ENCODE data around the gene DAZAP1. TPM values are rescaled to one million over a fixed set of nuclear protein-coding genes. Genes with fewer than 3 reads are reported as not detected.

Gene DAZAP1
- total RNA-seq: 100 to 1,000 TPM; 154 to 179 TPM
- polyA plus RNA-seq (2013, experiment 1 of 2): 94.3 TPM
- polyA plus RNA-seq (2013, experiment 2 of 2): 85.7 TPM
- long read RNA-seq, experiment 1, transcript DAZAP1-208 (1 exons, 3,642 nt): minor isoform, 8 of 70 reads
- long read RNA-seq, experiment 1, transcript DAZAP1-201 (12 exons, 2,160 nt): major isoform, 11 of 70 reads
- long read RNA-seq, experiment 1, transcript DAZAP1-203 (5 exons, 3,943 nt): minor isoform, 10 of 70 reads
- long read RNA-seq, experiment 1, partial matches to known transcripts: 25 of 70 reads
- long read RNA-seq, experiment 1, other reads (novel, unspliced or antisense): 9 of 70 reads
- long read RNA-seq, experiment 2, transcript DAZAP1-211 (12 exons, 2,157 nt): minor isoform, 16 of 119 reads
- long read RNA-seq, experiment 2, transcript DAZAP1-205 (12 exons, 2,086 nt): minor isoform, 16 of 119 reads
- long read RNA-seq, experiment 2, transcript DAZAP1-201 (12 exons, 2,160 nt): major isoform, 49 of 119 reads
- long read RNA-seq, experiment 2, partial matches to known transcripts: 6 of 119 reads
- long read RNA-seq, experiment 2, other reads (novel, unspliced or antisense): 25 of 119 reads
- long read RNA-seq, experiment 3, transcript DAZAP1-201 (12 exons, 2,160 nt): major isoform, 6 of 23 reads
- long read RNA-seq, experiment 3, partial matches to known transcripts: 7 of 23 reads
- long read RNA-seq, experiment 3, other reads (novel, unspliced or antisense): 5 of 23 reads
- long read RNA-seq, experiment 4, transcript DAZAP1-208 (1 exons, 3,642 nt): major isoform, 12 of 23 reads
- long read RNA-seq, experiment 4, transcript DAZAP1-201 (12 exons, 2,160 nt): minor isoform, 7 of 23 reads
- long read RNA-seq, experiment 4, partial matches to known transcripts: 1 of 23 reads
- long read RNA-seq, experiment 4, other reads (novel, unspliced or antisense): 2 of 23 reads

DNA sequence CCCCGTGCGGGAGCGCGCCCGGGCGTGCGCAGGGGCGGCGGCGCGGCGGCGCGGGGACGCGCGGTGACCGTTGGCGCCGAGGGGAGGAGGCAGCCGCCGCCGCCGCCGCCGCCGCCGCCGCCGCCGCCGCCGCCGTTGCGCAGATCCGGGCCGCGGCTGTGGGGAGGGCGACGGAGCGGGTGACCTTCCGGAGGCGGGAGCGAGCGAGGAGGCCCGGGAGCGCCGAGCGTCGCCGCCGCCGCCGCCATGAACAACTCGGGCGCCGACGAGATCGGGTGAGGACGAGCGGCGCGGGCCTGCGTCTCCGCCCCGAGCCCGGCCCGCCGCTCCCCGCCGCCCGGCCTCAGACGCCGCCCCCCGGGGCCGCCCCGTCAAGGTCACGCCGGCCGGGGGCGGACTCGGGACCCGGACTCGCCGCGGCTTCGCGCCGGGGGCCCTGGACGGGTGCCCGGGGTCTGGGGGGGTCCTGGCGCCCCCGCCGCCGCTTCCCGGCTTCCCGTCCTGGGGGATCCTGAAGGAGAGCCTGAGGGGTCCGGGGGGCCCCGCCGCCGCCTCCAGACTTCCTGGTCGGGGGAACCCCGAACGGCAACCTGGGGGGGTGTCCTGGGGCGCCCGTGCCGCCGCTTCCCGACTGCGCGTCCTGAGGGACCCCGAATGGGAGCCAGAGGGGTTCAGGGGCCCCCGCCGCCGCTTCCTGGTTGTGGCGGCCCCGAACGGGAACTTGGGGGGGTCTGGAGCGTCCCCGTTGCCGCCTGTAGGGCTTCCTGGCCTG, at the start of gene DAZAP1:
Gene DAZAP1 (plus strand): TSS at position 59 of the 772 bp plus-strand sequence. CDS start 188 bp downstream, at position 247.
- H3K27ac Mint-ChIP-seq: no peak within 1 kb of the TSS
- TF ChIP-seq, protein P1, sequence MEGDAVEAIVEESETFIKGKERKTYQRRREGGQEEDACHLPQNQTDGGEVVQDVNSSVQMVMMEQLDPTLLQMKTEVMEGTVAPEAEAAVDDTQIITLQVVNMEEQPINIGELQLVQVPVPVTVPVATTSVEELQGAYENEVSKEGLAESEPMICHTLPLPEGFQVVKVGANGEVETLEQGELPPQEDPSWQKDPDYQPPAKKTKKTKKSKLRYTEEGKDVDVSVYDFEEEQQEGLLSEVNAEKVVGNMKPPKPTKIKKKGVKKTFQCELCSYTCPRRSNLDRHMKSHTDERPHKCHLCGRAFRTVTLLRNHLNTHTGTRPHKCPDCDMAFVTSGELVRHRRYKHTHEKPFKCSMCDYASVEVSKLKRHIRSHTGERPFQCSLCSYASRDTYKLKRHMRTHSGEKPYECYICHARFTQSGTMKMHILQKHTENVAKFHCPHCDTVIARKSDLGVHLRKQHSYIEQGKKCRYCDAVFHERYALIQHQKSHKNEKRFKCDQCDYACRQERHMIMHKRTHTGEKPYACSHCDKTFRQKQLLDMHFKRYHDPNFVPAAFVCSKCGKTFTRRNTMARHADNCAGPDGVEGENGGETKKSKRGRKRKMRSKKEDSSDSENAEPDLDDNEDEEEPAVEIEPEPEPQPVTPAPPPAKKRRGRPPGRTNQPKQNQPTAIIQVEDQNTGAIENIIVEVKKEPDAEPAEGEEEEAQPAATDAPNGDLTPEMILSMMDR (conservative IDR thresholded peaks at IDR 0.05): no peak

DNA sequence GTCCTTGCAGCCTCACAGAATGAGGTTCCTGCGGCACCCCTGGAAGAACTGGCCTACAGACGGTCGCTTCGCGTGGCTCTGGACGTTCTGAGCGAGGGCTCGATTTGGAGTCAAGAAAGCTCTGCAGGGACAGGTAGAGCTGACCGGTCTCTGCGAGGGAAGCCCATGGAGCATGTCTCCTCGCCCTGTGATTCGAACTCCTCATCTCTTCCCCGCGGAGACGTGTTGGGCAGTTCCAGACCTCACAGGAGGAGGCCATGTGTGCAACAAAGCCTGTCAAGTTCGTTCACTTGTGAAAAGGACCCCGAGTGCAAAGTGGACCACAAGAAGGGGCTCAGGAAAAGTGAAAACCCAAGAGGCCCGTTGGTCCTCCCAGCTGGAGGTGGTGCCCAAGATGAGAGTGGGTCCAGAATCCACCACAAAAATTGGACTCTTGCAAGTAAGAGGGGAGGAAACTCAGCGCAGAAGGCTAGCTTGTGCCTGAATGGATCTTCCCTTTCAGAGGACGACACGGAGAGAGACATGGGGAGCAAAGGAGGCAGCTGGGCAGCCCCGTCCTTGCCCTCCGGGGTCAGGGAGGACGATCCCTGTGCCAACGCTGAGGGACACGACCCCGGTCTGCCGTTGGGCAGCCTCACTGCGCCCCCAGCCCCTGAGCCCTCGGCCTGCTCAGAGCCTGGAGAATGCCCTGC, 47.1 kb upstream of the DAZAP1 start:
- peaks cover 81% of the 10 kb centered on the region for H3K36me3 Mint-ChIP-seq (ENCODE audit: low read depth)

More for the DNA sequence above, at the start of gene DAZAP1:
- peak within 1 kb of the TSS; percentile 89 for H3K4me3 Mint-ChIP-seq
- no peaks in the 10 kb centered on the region for H3K9me3 ChIP-seq (ENCODE audit: control insufficient read depth, low read length)
- H3K27me3 ChIP-seq (ENCODE audit: control insufficient read depth, insufficient read depth, low read length, poor library complexity, severe bottlenecking): no peaks in the 10 kb centered on the region
- H3K4me3 ChIP-seq (ENCODE audit: low read length): peak within 1 kb of the TSS; percentile 93
- H3K27ac ChIP-seq (ENCODE audit: low read depth, low read length): peak within 1 kb of the TSS; percentile 32
- peaks cover 7% of the 10 kb centered on the region for H3K4me1 ChIP-seq (ENCODE audit: control insufficient read depth, insufficient read depth, low read length)
- H3K9me3 Mint-ChIP-seq: no peaks in the 10 kb centered on the region
- peaks cover 25% of the 10 kb centered on the region for H3K4me1 Mint-ChIP-seq
- 0% methylated on average over 29 to 106 of the region's 121 CpGs for WGBS, 2 experiments (ENCODE audit: insufficient coverage in 1 of 2, insufficient read length in 1 of 2)
- no peak for DNase-seq
- H3K9ac ChIP-seq (ENCODE audit: extremely low read depth, low read length, poor library complexity, severe bottlenecking): peak within 1 kb of the TSS; percentile 83
- no peaks in the 10 kb centered on the region for H3K27me3 Mint-ChIP-seq (ENCODE audit: insufficient read depth)
- H3K36me3 ChIP-seq (ENCODE audit: control insufficient read depth, insufficient read depth, low read length): peaks cover 9% of the 10 kb centered on the region
- H3K36me3 Mint-ChIP-seq (ENCODE audit: low read depth): peaks cover 22% of the 10 kb centered on the region

More for the DNA sequence above, 47.1 kb upstream of the DAZAP1 start:
- TF ChIP-seq, protein P1 (conservative IDR thresholded peaks at IDR 0.05): no peak
- Mint-ChIP-seq H3K27me3 (ENCODE audit: insufficient read depth) (no peaks in the 10 kb centered on the region), H3K4me1 (peaks cover 38% of the 10 kb centered on the region), H3K27ac (no peak overlapping the region), H3K4me3 (no peak overlapping the region), H3K9me3 (no peaks in the 10 kb centered on the region)
- H3K36me3 ChIP-seq (ENCODE audit: control insufficient read depth, insufficient read depth, low read length): peaks cover 81% of the 10 kb centered on the region
- 92% methylated on average over 29 to 30 of the region's 30 CpGs for WGBS, 2 experiments (ENCODE audit: insufficient coverage in 1 of 2, insufficient read length in 1 of 2)
- H3K9ac ChIP-seq (ENCODE audit: extremely low read depth, low read length, poor library complexity, severe bottlenecking): no peak overlapping the region
- DNase-seq: peak; percentile 36
- H3K4me1 ChIP-seq (ENCODE audit: control insufficient read depth, insufficient read depth, low read length): peaks cover 10% of the 10 kb centered on the region
- no peaks in the 10 kb centered on the region for H3K27me3 ChIP-seq (ENCODE audit: control insufficient read depth, insufficient read depth, low read length, poor library complexity, severe bottlenecking)
- peak overlapping the region; percentile 78 for H3K27ac ChIP-seq (ENCODE audit: low read depth, low read length)
- H3K4me3 ChIP-seq (ENCODE audit: low read length): no peak overlapping the region
- H3K9me3 ChIP-seq (ENCODE audit: control insufficient read depth, low read length): no peaks in the 10 kb centered on the region

Data from endodermal cell (in vitro differentiated cells).